GM12875 (cell line): ENCODE data around the gene STPG1.
A peak's percentile ranks its signal among the peaks of the same experiment; 100 is the strongest.

Experiments used
- H3K4me3 ChIP-seq: one replicate; pipeline ENCODE4 v1.5.1; 2011; ENCODE audit warnings: low read depth, low read length, control low read depth
- CTCF ChIP-seq: IDR thresholded peaks from 2 replicates; pipeline ENCODE4 v1.5.1; 2011; ENCODE audit warnings: low read depth, mild to moderate bottlenecking, control low read depth, inconsistent platforms, low read length, moderate library complexity, borderline replicate concordance; ENCODE audit not compliant: insufficient read depth

The STPG1 gene

DNA sequence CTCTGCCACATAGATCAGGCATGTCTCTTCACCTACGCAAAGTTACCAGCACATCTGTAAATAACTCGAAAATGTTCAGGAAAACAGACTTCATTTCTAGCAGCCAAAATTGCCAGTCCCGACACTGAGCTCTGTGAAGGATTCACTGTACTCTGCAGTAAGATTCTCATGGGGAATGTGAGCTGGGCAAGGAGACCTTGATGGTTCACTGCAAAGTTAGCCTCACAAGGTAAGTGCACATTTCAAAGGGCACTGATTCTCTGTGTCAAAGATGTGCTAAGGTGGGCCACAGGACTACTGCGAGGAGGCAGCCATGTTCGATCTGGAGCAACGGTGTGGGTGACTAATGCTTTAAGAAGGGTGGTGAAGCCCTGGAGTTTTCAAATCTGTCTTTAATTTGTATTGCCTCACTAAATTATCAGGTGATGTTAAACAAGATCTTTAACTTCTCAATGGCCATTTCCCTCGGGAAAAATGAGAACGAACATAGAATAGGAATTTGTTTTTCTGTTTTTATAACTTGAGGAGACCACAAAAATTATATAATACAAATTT, 25.2 kb downstream of the STPG1 start:
- TF ChIP-seq CTCF, result no peak
- no peak overlapping the region for H3K4me3 ChIP-seq

- no peak overlapping the region for H3K4me3 ChIP-seq
- no peak for TF ChIP-seq CTCF
Measured at GRCh38 chr1:24387636-24388175, 25.9 kb downstream of the STPG1 start.

- TF ChIP-seq CTCF, result no peak
- no peak overlapping the region for H3K4me3 ChIP-seq
Measured at GRCh38 chr1:24386931-24387330, 26.7 kb downstream of the STPG1 start.

GRCh38 chr1:24386241-24386640, 27.3 kb downstream of the STPG1 start:
- no peak for TF ChIP-seq CTCF
- H3K4me3 ChIP-seq, result no peak overlapping the region

- TF ChIP-seq CTCF, result peak; percentile 77
- no peak overlapping the region for H3K4me3 ChIP-seq
Measured at GRCh38 chr1:24385160-24385940, 28.2 kb downstream of the STPG1 start.

DNA sequence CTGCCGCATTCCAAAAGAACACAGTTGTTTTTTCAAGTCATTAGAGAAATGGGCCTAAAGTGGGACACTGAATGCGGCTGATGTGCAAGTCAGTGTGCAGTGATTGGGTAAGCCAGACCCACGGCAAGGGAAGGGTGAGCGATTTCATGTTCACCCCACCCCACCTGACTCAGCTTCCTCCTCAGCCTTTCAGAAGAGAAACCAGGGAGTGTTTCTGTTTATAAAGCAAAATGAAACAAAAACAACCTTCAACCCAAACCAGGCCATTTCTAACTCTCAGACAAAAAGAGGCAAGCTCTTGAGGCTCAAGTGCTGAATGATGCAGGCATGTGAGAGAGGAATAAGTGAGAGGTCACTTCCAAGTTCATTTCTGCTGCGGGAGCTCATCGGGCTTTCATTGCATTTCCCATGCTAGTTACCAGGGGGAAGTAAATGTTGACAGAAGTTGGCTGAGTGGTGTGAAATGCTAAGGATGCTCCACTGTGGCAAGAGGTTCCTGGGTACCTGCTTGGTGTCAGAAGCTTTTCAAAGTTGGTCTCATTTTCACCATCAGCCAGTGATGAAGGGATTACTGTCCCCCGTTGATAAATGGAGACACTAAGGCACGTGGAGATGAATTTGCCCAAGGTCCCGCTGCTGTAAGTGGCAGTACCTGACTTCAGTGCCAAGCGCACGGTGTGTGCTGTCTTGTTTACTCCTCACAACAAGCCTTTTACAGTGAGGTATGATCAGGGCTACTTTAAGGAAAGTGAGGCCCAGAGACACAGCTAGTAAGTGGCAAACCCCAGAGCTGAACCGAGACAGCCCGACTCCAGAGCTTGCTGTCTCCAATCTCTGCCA, 29.1 kb downstream of the STPG1 start:
- TF ChIP-seq CTCF, result no peak
- no peak overlapping the region for H3K4me3 ChIP-seq
